GM12878 (cell line): ENCODE data around the gene SERPINB5. TPM values are rescaled to one million over a fixed set of nuclear protein-coding genes. Genes with fewer than 3 reads are reported as not detected.

ENCODE experiments used
- ATAC-seq: fragments of 200-7000 bp; cut with Tn5 transposase; 3 replicates; pipeline ENCODE4 v1.9.1; 2020; ENCODE audit warnings: mild to moderate bottlenecking, moderate library complexity
- BruUV-seq: library from RNA; stranded (reverse); fragments of 400-500 nt; replicated peaks from 2 replicates; lab custom pipeline; 2021; lab: Mats Ljungman, UMichigan
- CTCF ChIA-PET: fragments of 300-600 bp; sonication (Branson Sonifier 250); formaldehyde crosslinking; extraction: SDS; loops from one replicate; lab custom pipeline; 2021; ENCODE audit warnings: inconsistent platforms; lab: Yijun Ruan, JAX
- POLR2A ChIA-PET: fragments of 350-600 bp; formaldehyde crosslinking; extraction: SDS; loops from one replicate; lab custom pipeline; 2021; ENCODE audit warnings: inconsistent platforms; lab: Charles Lee
- RAD21 ChIA-PET: fragments of 300-600 bp; sonication (Branson Sonifier 250); formaldehyde crosslinking; loops from one replicate; lab custom pipeline; 2023; ENCODE audit warnings: antibody characterized with exemption; ENCODE audit not compliant: unreplicated experiment; lab: Charles Lee
- SMC1A ChIA-PET: fragments of 300-600 bp; sonication (Branson Sonifier 250); formaldehyde crosslinking; loops from one replicate; lab custom pipeline; 2023; ENCODE audit not compliant: unreplicated experiment, uncharacterized antibody; lab: Charles Lee
- DNase-seq: peaks from one replicate; pipeline ENCODE4 v3.0.0-alpha.2; 2011; ENCODE audit warnings: low read depth, low spot score
- FAIRE-seq: peaks from 3 replicates; lab custom pipeline; 2011; peaks lifted over from hg19 to GRCh38; lab: Jason Lieb, UNC
- H2AFZ ChIP-seq: 2 replicates; pipeline ENCODE4 v1.6.0; 2011; ENCODE audit warnings: low read depth, low read length, control low read depth; ENCODE audit not compliant: control insufficient read depth
- H3K27ac ChIP-seq: 2 replicates; pipeline ENCODE4 v1.5.1; 2011; ENCODE audit warnings: control low read depth; ENCODE audit not compliant: control insufficient read depth, insufficient read depth
- H3K27me3 ChIP-seq, 2 experiments: replicated peaks in 1 of 2; 2 replicates each; pipeline versions ENCODE4 v1.6.0 to v1.6.1; 2011; ENCODE audit warnings: low read length in 1 of 2; ENCODE audit not compliant: control insufficient read depth in 2 of 2, insufficient read depth in 2 of 2
- H3K36me3 ChIP-seq, 2 experiments: 2 replicates each; pipeline ENCODE4 v1.5.1; 2011; ENCODE audit warnings: low read length in 1 of 2; ENCODE audit not compliant: control insufficient read depth in 2 of 2, insufficient read depth in 2 of 2
- H3K4me1 ChIP-seq: 2 replicates; pipeline ENCODE4 v1.6.1; 2011; ENCODE audit warnings: mild to moderate bottlenecking, low read length, moderate library complexity, mixed read lengths; ENCODE audit not compliant: control insufficient read depth, insufficient read depth
- H3K4me2 ChIP-seq: 2 replicates; pipeline ENCODE4 v1.6.0; 2011; ENCODE audit warnings: control low read depth; ENCODE audit not compliant: control insufficient read depth, insufficient read depth
- H3K4me3 ChIP-seq: fragments of 200-600 bp; sonication (generic); 2 replicates; pipeline ENCODE4 v1.5.1; 2016
- H3K79me2 ChIP-seq: 2 replicates; pipeline ENCODE4 v1.6.0; 2011; ENCODE audit warnings: low read length; ENCODE audit not compliant: control insufficient read depth, insufficient read depth
- H3K9ac ChIP-seq: 2 replicates; pipeline ENCODE4 v1.8.0; 2011; ENCODE audit warnings: low read length, control low read depth, mixed read lengths; ENCODE audit not compliant: control insufficient read depth, insufficient read depth
- H3K9me3 ChIP-seq: replicated peaks from 3 replicates; pipeline ENCODE4 v1.5.1; 2011; ENCODE audit warnings: mild to moderate bottlenecking, low read length; ENCODE audit not compliant: control insufficient read depth, insufficient read depth
- H4K20me1 ChIP-seq: 2 replicates; pipeline ENCODE4 v1.6.0; 2011; ENCODE audit not compliant: control insufficient read depth, insufficient read depth
- DPF2 ChIP-seq: fragments of 450-650 bp; IDR thresholded peaks from 2 replicates; pipeline ENCODE4 v1.6.1; 2017; ENCODE audit warnings: mild to moderate bottlenecking
- WGBS: methylation state at CpG from one replicate; pipeline ENCODE4 v1.1.6; 2016; ENCODE audit warnings: low lambda C conversion rate; ENCODE audit not compliant: insufficient replicate concordance, insufficient coverage; ENCODE audit errors: missing lambda C conversion rate; 5-methylcytosine and 5-hydroxymethylcytosine counted together
- in situ Hi-C: fragments of 300-500 bp; cut with MboI; formaldehyde crosslinking; loops from 9 replicates; pipeline ENCODE4 v1.14.3; 2018; ENCODE audit warnings: mixed read lengths
- intact Hi-C: fragments of 100-400 bp; cut with micrococcal nuclease; formaldehyde crosslinking; loops from one replicate; pipeline ENCODE4 v1.14.2; 2022; ENCODE audit not compliant: unreplicated experiment
- polyA plus RNA-seq, 11 experiments: library from polyadenylated mRNA; depleted of rRNA in 4 of 11; unstranded in 6 of 11; stranded (reverse) in 5 of 11; fragments of >200 nt; fragmentation: Nextera tagmentation in 4 of 11; fragmentation: Illumina TruSeq in 1 of 11; extraction: Ambion mirVana in 4 of 11; extraction: Trizol in 1 of 11; gene quantifications; 1 replicate in 1 of 11; 2 replicates in 10 of 11; pipeline versions ENCODE4 v1.2.1 to v1.2.3, GENCODE V29; 2011 to 2016; ENCODE audit warnings: inconsistent platforms in 2 of 11, missing spikeins in 2 of 11, low read depth in 1 of 11
- total RNA-seq, 4 experiments: library from RNA; depleted of rRNA in 3 of 4; stranded (reverse); fragments of >200 nt in 3 of 4; fragmentation: Illumina TruSeq in 1 of 4; extraction: Trizol in 1 of 4; gene quantifications; 2 replicates each; pipeline versions ENCODE4 v1.2.1 to v1.2.3, GENCODE V29; 2013 to 2021
- TF ChIP-seq, protein P1 (sequence below): IDR thresholded peaks from 2 replicates; pipeline ENCODE4 v1.6.1; 2012; ENCODE audit warnings: low read length, inconsistent platforms
- TF ChIP-seq, protein P2 (sequence below): fragments of 450-650 bp; conservative IDR thresholded peaks from 2 replicates; pipeline ENCODE4 v1.6.1; 2017; ENCODE audit warnings: mild to moderate bottlenecking, moderate library complexity

SERPINB5 gene
- total and polyA plus RNA-seq, 10 of the 15 experiments (the other 5 are each of a cell fraction or from before 2014, with no cell fraction given): 0.03 to 0.04 TPM; not detected in 8

DNA sequence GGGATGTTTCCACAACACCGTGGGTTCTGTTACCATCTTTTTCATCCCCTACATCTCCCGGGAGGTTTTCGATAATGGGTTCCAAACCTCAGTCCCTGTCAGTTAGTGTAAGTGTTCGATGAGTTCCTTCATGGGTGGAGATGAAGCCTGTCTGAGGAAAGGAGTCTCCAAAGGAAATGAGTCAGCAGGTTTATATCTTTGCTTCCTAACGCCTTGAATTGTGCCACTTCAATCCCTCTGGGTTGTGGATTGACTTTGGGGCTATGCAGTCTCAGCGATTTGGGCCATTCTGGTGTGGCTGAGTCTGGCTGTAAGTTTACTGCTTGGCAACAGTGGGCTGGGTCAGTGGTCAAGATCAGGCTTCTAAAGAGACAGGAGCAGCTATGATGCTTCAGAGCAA is 1.2 kb downstream of the SERPINB5 start:
- H3K79me2 ChIP-seq: no peaks in the 10 kb centered on the region
- whole genome bisulfite sequencing: 47% methylated on average over 6 of the region's 6 CpGs
- ATAC-seq (no peak), FAIRE-seq (no peak), DNase-seq (no peak)
- no peaks in the 10 kb centered on the region for H3K4me1 ChIP-seq
- POLR2A ChIA-PET: no interaction called here
- no peaks in the 10 kb centered on the region for H3K9me3 ChIP-seq
- no peaks in the 10 kb centered on the region for H4K20me1 ChIP-seq
- TF ChIP-seq, protein P1, sequence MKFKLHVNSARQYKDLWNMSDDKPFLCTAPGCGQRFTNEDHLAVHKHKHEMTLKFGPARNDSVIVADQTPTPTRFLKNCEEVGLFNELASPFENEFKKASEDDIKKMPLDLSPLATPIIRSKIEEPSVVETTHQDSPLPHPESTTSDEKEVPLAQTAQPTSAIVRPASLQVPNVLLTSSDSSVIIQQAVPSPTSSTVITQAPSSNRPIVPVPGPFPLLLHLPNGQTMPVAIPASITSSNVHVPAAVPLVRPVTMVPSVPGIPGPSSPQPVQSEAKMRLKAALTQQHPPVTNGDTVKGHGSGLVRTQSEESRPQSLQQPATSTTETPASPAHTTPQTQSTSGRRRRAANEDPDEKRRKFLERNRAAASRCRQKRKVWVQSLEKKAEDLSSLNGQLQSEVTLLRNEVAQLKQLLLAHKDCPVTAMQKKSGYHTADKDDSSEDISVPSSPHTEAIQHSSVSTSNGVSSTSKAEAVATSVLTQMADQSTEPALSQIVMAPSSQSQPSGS: no peak
- intact Hi-C loops: no loop called here
- H3K4me2 ChIP-seq: no peak overlapping the region
- no peaks in the 10 kb centered on the region for H3K36me3 ChIP-seq
- CTCF ChIA-PET: no interaction called here
- no peak overlapping the region for H3K27ac ChIP-seq
- no peak overlapping the region for H2AFZ ChIP-seq
- peaks cover 2 to 4% of the 10 kb centered on the region in 2 experiments; a peak in 3 of 4 replicates for H3K27me3 ChIP-seq
- RAD21 ChIA-PET: no interaction called here
- no peak overlapping the region for H3K9ac ChIP-seq
- SMC1A ChIA-PET: interaction anchor here (0.6 to 1.1 kb wide), 2 partner anchors 10 to 64 kb away, joined by 3 read pairs; no protein-coding TSS in a partner anchor
- BruUV-seq: no TSS peak
- in situ Hi-C loops: no loop called here
- H3K4me3 ChIP-seq: no peak overlapping the region

DNA sequence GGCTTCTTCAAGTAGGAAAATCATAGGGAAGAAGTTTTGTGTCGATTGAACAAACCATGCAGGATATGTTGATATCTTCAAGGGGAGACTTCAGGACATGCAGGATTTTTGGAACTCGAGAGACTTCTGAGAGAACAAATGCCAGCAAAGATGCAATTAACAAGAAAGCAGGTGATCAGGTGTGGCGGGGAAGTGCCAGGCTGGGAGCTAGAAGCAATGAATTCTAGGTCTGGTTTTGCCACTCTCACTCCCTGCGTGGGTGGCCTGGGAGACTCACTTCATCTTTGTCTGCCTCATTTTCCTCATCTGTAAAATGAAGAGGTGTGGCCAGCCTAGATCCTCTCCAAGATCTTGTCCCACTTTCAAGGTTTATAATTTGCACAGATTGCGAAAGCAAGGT is 3.1 kb downstream of the SERPINB5 start:
- Histone ChIP-seq H3K27me3 (peaks cover 2 to 4% of the 10 kb centered on the region in 2 experiments; a peak in 3 of 4 replicates), H3K9me3 (no peaks in the 10 kb centered on the region), H3K36me3 (no peaks in the 10 kb centered on the region), H3K4me3 (no peak overlapping the region), H3K4me2 (no peak overlapping the region), H3K79me2 (no peaks in the 10 kb centered on the region), H4K20me1 (no peaks in the 10 kb centered on the region), H3K4me1 (no peaks in the 10 kb centered on the region), H2AFZ (no peak overlapping the region), H3K9ac (no peak overlapping the region), H3K27ac (no peak overlapping the region)
- intact Hi-C loops: loop anchor here (1.0 kb wide), 1 partner anchor 13 kb away; no protein-coding TSS in a partner anchor
- ChIA-PET POLR2A (interaction anchor here (1.1 kb wide), 1 partner anchor 39 kb away, joined by 3 read pairs; no protein-coding TSS in a partner anchor), SMC1A (no interaction called here), RAD21 (no interaction called here), CTCF (no interaction called here)
- TF ChIP-seq DPF2: no peak
- TF ChIP-seq, protein P2, sequence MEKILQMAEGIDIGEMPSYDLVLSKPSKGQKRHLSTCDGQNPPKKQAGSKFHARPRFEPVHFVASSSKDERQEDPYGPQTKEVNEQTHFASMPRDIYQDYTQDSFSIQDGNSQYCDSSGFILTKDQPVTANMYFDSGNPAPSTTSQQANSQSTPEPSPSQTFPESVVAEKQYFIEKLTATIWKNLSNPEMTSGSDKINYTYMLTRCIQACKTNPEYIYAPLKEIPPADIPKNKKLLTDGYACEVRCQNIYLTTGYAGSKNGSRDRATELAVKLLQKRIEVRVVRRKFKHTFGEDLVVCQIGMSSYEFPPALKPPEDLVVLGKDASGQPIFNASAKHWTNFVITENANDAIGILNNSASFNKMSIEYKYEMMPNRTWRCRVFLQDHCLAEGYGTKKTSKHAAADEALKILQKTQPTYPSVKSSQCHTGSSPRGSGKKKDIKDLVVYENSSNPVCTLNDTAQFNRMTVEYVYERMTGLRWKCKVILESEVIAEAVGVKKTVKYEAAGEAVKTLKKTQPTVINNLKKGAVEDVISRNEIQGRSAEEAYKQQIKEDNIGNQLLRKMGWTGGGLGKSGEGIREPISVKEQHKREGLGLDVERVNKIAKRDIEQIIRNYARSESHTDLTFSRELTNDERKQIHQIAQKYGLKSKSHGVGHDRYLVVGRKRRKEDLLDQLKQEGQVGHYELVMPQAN: no peak
- BruUV-seq: no TSS peak
- no peak for DNase-seq
- in situ Hi-C loops: no loop called here
- no peak for FAIRE-seq
- ATAC-seq: no peak
- 23% methylated on average over 5 of the region's 5 CpGs for WGBS
